BLaER1 (cell line): Measurements from ENCODE around the gene MYF5.
"Not testable (repeated sequence)": the region's sequence is repeated elsewhere in the genome, so short reads cannot be mapped to it uniquely, and the experiment has no call there.

Experiments used
- H3K27ac ChIP-seq: shearing (Covaris generic); formaldehyde crosslinking; 2 replicates; pipeline ENCODE4 v1.8.1; 2022
- H3K27me3 ChIP-seq: shearing (Covaris generic); formaldehyde crosslinking; 2 replicates; pipeline ENCODE4 v1.8.1; 2022
- H3K36me3 ChIP-seq: shearing (Covaris generic); formaldehyde crosslinking; 2 replicates; pipeline ENCODE4 v1.8.1; 2022
- H3K4me1 ChIP-seq: shearing (Covaris generic); formaldehyde crosslinking; 2 replicates; pipeline ENCODE4 v1.8.1; 2022
- H3K4me2 ChIP-seq: shearing (Covaris generic); formaldehyde crosslinking; 2 replicates; pipeline ENCODE4 v1.8.1; 2022
- H3K4me3 ChIP-seq: shearing (Covaris generic); formaldehyde crosslinking; 2 replicates; pipeline ENCODE4 v1.8.1; 2022
- H3K9ac ChIP-seq: shearing (Covaris generic); formaldehyde crosslinking; 2 replicates; pipeline ENCODE4 v1.8.1; 2022
- H3K9me3 ChIP-seq: shearing (Covaris generic); formaldehyde crosslinking; 2 replicates; pipeline ENCODE4 v1.8.1; 2022
- H4K20me1 ChIP-seq: shearing (Covaris generic); formaldehyde crosslinking; 2 replicates; pipeline ENCODE4 v1.8.1; 2022
- Cebpa-rat ChIP-seq: shearing (Covaris generic); IDR thresholded peaks from 2 replicates; pipeline ENCODE4 v1.8.1; 2022

MYF5 gene

DNA sequence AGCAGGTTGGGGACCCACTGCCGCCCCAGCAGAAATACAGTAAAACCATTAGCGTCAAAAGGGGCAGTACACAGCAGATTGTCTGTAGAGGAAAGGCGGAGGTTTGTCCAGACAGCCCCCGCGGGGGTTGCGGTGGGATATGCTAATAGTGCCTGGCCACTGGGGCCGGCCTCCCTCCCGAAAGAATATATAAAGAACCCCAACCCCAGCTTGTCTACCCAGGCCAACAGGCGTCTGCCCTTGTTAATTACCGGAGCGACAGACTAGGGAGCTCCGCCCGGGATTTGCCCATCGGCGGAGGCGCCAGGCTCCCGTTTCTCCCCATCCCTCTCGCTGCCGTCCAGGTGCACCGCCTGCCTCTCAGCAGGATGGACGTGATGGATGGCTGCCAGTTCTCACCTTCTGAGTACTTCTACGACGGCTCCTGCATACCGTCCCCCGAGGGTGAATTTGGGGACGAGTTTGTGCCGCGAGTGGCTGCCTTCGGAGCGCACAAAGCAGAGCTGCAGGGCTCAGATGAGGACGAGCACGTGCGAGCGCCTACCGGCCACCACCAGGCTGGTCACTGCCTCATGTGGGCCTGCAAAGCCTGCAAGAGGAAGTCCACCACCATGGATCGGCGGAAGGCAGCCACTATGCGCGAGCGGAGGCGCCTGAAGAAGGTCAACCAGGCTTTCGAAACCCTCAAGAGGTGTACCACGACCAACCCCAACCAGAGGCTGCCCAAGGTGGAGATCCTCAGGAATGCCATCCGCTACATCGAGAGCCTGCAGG, at the start of gene MYF5:
Gene MYF5 (plus strand): TSS at position 217 of the 774 bp plus-strand sequence. CDS start 152 bp downstream, at position 369.
- Histone ChIP-seq H3K27ac (no peak within 1 kb of the TSS), H3K9ac (no peak within 1 kb of the TSS), H4K20me1 (no peaks in the 10 kb centered on the region)

DNA sequence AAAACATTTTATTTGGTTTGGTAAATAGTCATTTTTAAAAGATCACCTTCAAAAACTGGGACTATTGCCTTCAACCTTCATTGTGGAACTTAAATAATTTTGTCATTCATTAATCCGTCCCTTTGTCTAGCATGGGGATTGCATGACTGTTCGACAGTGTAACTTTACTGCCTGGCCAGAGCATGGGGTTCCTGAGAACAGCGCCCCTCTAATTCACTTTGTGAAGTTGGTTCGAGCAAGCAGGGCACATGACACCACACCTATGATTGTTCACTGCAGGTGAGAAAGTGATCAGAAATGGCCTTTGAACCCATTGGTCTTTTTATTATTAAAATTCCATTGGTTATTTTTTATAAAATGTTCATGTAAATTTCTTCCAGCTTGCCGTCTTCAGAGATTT, 46.5 kb upstream of the MYF5 start:
- H3K9ac ChIP-seq: no peak overlapping the region
- H4K20me1 ChIP-seq: no peaks in the 10 kb centered on the region
- H3K27me3 ChIP-seq: no peaks in the 10 kb centered on the region
- H3K4me3 ChIP-seq: no peak overlapping the region
- no peak overlapping the region for H3K4me2 ChIP-seq
- H3K9me3 ChIP-seq: no peaks in the 10 kb centered on the region
- H3K27ac ChIP-seq: no peak overlapping the region
- no peak for TF ChIP-seq Cebpa-rat
- no peaks in the 10 kb centered on the region for H3K36me3 ChIP-seq
- no peaks in the 10 kb centered on the region for H3K4me1 ChIP-seq

More for the DNA sequence above, at the start of gene MYF5:
- H3K4me1 ChIP-seq: no peaks in the 10 kb centered on the region
- H3K36me3 ChIP-seq: no peaks in the 10 kb centered on the region
- no peaks in the 10 kb centered on the region for H3K27me3 ChIP-seq
- no peak within 1 kb of the TSS for H3K4me2 ChIP-seq
- TF ChIP-seq Cebpa-rat: no peak
- 0 out of 2 replicates have a peak, but pooled peaks cover 5% of the 10 kb centered on the region for H3K9me3 ChIP-seq
- no peak within 1 kb of the TSS for H3K4me3 ChIP-seq

DNA sequence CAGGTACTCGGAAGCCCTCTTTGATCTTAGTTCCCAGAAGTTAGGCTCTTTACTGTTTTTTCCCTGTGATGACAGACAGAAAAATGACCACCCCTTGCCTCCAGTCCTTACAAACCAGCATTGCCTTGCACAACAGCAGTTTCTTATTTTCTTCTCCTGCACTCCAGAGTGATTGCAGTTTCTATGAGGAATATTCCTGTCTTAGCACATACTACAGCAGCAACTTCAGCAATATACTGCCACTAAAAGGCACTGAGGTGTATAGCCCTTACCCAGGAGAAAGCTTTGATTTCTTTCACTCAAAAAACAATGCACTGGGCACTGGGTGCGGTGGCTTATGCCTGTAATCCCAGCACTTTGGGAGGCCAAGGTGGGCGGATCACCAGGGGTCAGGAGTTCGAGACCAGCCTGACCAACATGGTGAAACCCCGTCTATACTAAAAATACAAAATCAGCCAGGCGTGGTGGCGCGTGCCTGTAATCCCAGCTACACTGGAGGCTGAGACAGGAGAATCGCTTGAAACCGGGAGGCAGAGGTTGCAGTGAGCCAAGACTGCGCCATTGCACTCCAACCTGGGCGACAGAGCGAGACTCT, 40.6 kb upstream of the MYF5 start:
- H3K9ac ChIP-seq, H4K20me1 ChIP-seq, H3K4me1 ChIP-seq, H3K9me3 ChIP-seq, H3K36me3 ChIP-seq, H3K27ac ChIP-seq, H3K4me3 ChIP-seq, H3K4me2 ChIP-seq, H3K27me3 ChIP-seq: not testable (repeated sequence)

DNA sequence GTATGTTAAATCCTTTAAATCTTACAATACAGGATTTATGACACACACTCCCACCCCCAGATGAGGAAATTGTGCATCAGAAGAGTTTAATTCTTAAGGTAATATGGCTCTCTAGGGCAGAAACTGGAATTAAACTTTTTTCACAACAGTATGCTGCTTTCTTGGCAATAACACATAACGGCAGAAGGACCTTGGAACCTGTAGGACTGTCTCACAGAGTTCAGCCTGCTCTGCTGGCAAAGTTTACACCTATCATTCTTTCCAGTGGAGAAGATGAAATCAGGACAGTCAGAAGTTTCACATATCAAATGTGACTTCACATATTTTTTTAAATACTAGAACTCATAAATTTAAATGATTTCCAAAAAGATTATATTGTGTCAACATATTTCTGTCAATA, 39.9 kb upstream of the MYF5 start:
- Histone ChIP-seq H3K9me3 (no peaks in the 10 kb centered on the region), H3K4me2 (no peak overlapping the region), H3K36me3 (no peaks in the 10 kb centered on the region), H3K27ac (no peak overlapping the region), H3K4me1 (no peaks in the 10 kb centered on the region), H3K27me3 (no peaks in the 10 kb centered on the region), H4K20me1 (no peaks in the 10 kb centered on the region), H3K9ac (no peak overlapping the region), H3K4me3 (no peak overlapping the region)
- no peak for TF ChIP-seq Cebpa-rat

DNA sequence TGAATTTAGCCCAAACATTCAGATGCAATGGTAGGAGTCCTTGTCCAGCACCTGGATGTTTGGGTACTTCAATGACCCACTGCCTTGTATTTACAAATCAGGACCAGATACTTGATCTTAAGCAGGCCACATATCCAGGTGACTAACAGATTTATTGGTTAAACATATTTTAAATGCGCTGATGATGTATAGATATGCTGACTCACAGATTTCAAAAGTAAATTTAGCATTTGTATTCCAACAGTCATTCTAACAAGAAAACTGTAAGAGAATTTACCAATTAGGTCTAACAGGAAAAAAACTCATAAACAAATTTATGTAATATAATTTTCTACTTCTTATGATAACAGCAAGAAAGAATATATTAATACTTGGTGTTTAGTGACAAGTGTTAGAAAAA, 38.7 kb upstream of the MYF5 start:
- H3K27ac ChIP-seq: no peak overlapping the region
- H4K20me1 ChIP-seq: no peaks in the 10 kb centered on the region
- no peaks in the 10 kb centered on the region for H3K27me3 ChIP-seq
- H3K36me3 ChIP-seq: no peaks in the 10 kb centered on the region
- no peak overlapping the region for H3K4me2 ChIP-seq
- TF ChIP-seq Cebpa-rat: no peak
- H3K9ac ChIP-seq: no peak overlapping the region
- no peak overlapping the region for H3K4me3 ChIP-seq
- H3K4me1 ChIP-seq: no peaks in the 10 kb centered on the region
- H3K9me3 ChIP-seq: no peaks in the 10 kb centered on the region

DNA sequence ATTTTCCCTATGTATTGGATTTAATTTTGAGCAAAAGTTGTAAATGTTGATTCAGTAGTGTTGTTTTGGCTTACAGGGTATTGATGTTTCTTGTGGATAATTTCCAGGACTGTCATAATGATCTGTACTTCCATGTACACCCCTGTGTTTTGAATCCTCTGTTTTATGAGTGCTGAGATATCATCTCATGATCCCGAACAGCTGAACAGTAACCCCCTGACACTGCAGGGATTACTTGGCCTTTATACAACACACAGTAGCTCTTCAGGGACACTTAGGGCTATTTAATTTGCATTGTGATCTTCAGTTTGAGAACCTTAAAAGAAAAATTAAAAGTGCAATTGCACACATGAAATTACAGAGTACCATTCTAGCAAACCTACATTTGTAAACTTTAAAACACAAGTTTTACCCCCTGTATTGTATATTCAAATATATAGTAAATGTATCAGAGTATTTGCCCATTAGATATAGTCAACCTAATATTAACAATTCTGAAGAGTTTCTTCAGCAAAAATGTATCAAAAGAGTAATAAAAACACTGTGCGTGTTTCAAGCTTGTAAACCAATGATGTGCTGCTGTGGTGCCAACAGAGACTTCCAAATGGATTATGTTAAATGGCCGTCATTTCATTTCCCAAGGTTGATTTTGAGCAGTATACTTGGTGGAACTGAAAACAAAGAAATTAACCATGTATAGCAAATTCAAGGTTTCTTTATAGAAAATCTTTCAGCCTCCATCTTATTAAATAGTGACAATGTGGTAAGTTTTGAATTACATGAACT, 37.2 kb upstream of the MYF5 start:
- Histone ChIP-seq H3K36me3 (no peaks in the 10 kb centered on the region), H3K27ac (no peak overlapping the region), H4K20me1 (no peaks in the 10 kb centered on the region), H3K4me2 (no peak overlapping the region), H3K9me3 (no peaks in the 10 kb centered on the region), H3K4me3 (no peak overlapping the region), H3K9ac (no peak overlapping the region), H3K4me1 (no peaks in the 10 kb centered on the region), H3K27me3 (no peaks in the 10 kb centered on the region)
- TF ChIP-seq Cebpa-rat: no peak

DNA sequence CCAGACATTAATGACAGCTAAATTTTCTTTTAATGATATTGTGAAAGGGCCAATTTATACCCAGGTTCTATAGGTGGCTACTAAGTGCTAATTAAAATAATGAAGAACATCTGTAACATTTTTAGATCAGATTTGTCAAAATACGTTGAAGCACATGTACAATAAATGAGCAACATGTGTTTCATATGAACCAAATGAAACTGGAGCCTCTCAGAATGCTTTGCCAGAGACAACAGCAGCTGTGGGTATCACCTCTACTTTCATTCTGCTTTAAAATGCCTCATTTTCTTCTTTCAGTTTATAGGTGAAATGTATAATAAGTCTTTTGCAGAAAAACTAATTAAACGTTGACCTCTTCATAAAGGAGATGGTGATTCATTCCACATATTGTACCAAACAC, 35.4 kb upstream of the MYF5 start:
- TF ChIP-seq Cebpa-rat: no peak
- Histone ChIP-seq H3K27me3 (no peaks in the 10 kb centered on the region), H3K4me1 (no peaks in the 10 kb centered on the region), H3K4me2 (no peak overlapping the region), H3K36me3 (no peaks in the 10 kb centered on the region), H3K9me3 (no peaks in the 10 kb centered on the region), H3K9ac (no peak overlapping the region), H4K20me1 (no peaks in the 10 kb centered on the region), H3K27ac (no peak overlapping the region), H3K4me3 (no peak overlapping the region)

DNA sequence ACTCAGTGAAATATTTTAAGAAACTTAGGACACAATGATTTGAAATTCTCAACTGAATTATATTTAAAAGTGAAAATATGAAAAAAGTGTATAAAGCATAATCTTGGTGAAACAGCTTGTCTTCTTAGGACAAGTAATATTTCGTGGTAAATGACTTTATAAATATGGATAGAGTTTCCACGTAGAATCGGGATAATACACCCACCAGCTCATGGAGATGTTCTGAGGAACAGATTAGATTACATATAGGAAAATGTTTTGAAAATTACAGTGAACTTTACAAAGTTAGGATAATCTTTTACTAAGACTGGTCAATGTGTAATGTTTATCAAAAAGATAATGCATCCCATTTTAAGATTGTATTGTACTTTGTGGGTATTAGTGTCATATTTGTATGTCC, 34.9 kb upstream of the MYF5 start:
- H4K20me1 ChIP-seq: no peaks in the 10 kb centered on the region
- no peak overlapping the region for H3K4me2 ChIP-seq
- no peak overlapping the region for H3K27ac ChIP-seq

DNA sequence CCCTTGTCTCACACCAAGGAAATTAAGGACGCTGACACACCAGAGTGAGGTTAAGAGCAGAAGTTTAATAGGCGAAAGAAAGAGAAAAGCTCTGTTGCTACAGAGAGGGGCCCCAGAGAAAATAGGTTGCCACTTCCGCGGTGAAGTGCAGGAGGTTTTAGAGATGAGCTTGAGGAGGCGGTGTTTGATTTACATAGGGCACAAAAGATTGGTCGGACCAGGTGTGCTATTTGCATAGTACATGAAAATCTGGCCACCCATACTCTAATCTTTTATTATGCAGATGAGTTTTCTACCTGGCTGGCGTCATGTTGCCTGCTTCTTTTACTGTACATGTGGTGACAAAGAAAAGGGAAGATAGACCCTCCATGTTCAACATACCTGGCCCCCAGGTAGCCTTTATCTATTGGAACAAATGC, 32.6 kb upstream of the MYF5 start:
- TF ChIP-seq Cebpa-rat: no peak
- H3K27me3 ChIP-seq: no peaks in the 10 kb centered on the region
- no peaks in the 10 kb centered on the region for H4K20me1 ChIP-seq
- no peak overlapping the region for H3K4me2 ChIP-seq
- H3K9me3 ChIP-seq: no peaks in the 10 kb centered on the region
- no peak overlapping the region for H3K9ac ChIP-seq
- no peak overlapping the region for H3K4me3 ChIP-seq
- no peak overlapping the region for H3K27ac ChIP-seq
- H3K36me3 ChIP-seq: no peaks in the 10 kb centered on the region
- no peaks in the 10 kb centered on the region for H3K4me1 ChIP-seq

More for the DNA sequence above, 34.9 kb upstream of the MYF5 start:
- TF ChIP-seq Cebpa-rat: no peak
- Histone ChIP-seq H3K4me1 (no peaks in the 10 kb centered on the region), H3K27me3 (no peaks in the 10 kb centered on the region), H3K36me3 (no peaks in the 10 kb centered on the region), H3K9ac (no peak overlapping the region), H3K9me3 (no peaks in the 10 kb centered on the region), H3K4me3 (no peak overlapping the region)

DNA sequence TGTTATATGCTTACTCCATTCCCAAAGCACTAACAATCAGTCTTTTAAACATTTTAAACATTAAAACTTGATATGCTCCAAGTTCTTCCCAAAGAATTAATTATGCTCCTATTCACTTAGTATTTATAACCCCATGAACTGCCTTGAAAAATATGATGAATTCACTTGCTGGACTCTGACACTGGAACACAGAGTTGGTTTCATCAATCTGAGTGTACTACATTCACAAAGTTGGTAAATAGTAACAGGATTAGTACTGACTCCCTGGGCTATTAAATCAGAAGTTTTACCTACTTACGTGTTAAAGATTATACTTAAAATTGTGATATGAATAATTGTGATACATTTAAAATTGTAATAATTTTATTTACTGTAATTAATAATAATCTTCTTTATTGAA, 26.6 kb upstream of the MYF5 start:
- H3K27ac ChIP-seq: no peak overlapping the region
- no peaks in the 10 kb centered on the region for H4K20me1 ChIP-seq
- H3K4me1 ChIP-seq: no peaks in the 10 kb centered on the region
- TF ChIP-seq Cebpa-rat: no peak
- no peak overlapping the region for H3K4me2 ChIP-seq
- no peaks in the 10 kb centered on the region for H3K9me3 ChIP-seq
- H3K36me3 ChIP-seq: no peaks in the 10 kb centered on the region
- no peak overlapping the region for H3K9ac ChIP-seq
- H3K4me3 ChIP-seq: no peak overlapping the region
- no peaks in the 10 kb centered on the region for H3K27me3 ChIP-seq
